Peyer's patch (tissue), 4 donors: Measurements from ENCODE around the gene UPF2.

Source experiments
- POLR2A ChIP-seq, 2 donors: fragments of 450-650 bp; IDR thresholded peaks; one replicate each; pipeline ENCODE4 v1.5.1; 2017; ENCODE audit warnings: antibody characterized with exemption in 2 of 2, mild to moderate bottlenecking in 2 of 2, moderate library complexity in 2 of 2
- TF ChIP-seq, protein P1 (sequence below), 6 experiments: fragments of 450-650 bp in 4 of 6; fragments of 200-600 bp in 2 of 6; sonication (generic) in 1 of 6; IDR thresholded peaks; one replicate each; pipeline ENCODE4 v1.5.1; 2017 to 2019; ENCODE audit warnings: antibody characterized with exemption in 6 of 6, mild to moderate bottlenecking in 3 of 6, moderate library complexity in 1 of 6

DNA sequence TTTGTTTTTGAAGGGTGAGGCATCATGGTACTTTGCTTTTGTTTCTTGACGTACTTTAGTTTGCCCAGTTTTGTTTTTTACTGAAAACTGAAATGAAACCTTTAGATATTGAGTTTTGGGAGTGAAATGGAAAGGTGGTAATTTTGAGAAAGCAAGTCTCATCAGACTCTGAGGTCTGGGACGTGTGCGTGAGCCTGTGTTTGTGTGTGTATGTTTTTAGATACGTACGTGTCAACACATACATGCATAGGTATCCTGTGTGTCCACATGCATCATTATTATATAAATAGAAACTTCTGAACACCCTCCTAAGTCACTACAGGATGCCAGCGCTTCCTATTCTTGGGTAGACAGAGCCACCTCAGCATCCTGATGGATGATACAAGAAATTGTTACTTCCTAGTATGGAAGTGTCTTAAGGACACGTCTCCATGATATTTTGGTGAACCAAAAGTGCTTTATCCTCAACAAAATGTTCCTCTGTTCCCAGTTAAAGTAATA, 171.7 kb downstream of the UPF2 start:
- no peak for TF ChIP-seq POLR2A (IDR thresholded peaks at IDR 0.05)
- TF ChIP-seq, protein P1, sequence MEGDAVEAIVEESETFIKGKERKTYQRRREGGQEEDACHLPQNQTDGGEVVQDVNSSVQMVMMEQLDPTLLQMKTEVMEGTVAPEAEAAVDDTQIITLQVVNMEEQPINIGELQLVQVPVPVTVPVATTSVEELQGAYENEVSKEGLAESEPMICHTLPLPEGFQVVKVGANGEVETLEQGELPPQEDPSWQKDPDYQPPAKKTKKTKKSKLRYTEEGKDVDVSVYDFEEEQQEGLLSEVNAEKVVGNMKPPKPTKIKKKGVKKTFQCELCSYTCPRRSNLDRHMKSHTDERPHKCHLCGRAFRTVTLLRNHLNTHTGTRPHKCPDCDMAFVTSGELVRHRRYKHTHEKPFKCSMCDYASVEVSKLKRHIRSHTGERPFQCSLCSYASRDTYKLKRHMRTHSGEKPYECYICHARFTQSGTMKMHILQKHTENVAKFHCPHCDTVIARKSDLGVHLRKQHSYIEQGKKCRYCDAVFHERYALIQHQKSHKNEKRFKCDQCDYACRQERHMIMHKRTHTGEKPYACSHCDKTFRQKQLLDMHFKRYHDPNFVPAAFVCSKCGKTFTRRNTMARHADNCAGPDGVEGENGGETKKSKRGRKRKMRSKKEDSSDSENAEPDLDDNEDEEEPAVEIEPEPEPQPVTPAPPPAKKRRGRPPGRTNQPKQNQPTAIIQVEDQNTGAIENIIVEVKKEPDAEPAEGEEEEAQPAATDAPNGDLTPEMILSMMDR (IDR thresholded peaks at IDR 0.05): no peak
